Mammary epithelial cell (primary cell): ENCODE data around the gene ADAM8.

Experiments
- CTCF ChIP-seq, 2 donors: IDR thresholded peaks in 1 of 2; conservative IDR thresholded peaks in 1 of 2; 2 replicates each; pipeline ENCODE4 v1.5.1; 2011 to 2012; ENCODE audit warnings: inconsistent platforms in 2 of 2, low read length in 2 of 2, mild to moderate bottlenecking in 2 of 2, control low read depth in 1 of 2, low read depth in 1 of 2; ENCODE audit not compliant: insufficient read depth in 1 of 2; ENCODE audit errors: extremely low read depth in 1 of 2
- EZH2 ChIP-seq: IDR thresholded peaks from 2 replicates; pipeline ENCODE4 v1.6.1; 2012; ENCODE audit warnings: low read length, inconsistent platforms, borderline replicate concordance

- TF ChIP-seq CTCF (conservative IDR thresholded peaks at IDR 0.05 in 1 of 2, IDR thresholded peaks at IDR 0.05 in 1 of 2; ENCODE audit: extremely low read depth in 1 of 2, insufficient read depth in 1 of 2, low read depth in 1 of 2, low read length in 2 of 2) (no peak), EZH2 (no peak)
Observed at GRCh38 chr10:133281628-133282372, 5.1 kb upstream of the ADAM8 start.
